ENCODE measurements around the gene ROR1.

DNA sequence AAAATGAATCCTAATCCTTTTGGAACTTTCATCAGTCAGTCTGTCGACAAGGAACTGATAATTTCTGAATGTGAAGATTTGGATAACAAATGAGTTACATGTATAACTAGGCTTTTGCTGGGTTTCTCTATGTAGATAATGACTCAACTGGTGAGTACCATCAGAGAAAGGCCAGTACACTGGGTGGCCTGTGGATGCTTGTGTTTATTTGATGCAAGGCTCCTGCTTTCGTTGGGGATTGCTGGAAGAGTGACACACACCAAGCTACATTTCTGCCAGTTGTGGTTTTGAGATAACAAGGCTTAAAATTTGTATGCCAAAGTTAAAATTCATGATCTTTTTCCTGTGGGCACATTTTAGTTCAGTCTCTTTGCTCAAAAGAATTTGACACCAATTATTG is 314.0 kb downstream of the ROR1 start:
- TF ChIP-seq CEBPB (IDR thresholded peaks at IDR 0.05; ENCODE audit: low read depth), result no peak
- TF ChIP-seq, protein P1, sequence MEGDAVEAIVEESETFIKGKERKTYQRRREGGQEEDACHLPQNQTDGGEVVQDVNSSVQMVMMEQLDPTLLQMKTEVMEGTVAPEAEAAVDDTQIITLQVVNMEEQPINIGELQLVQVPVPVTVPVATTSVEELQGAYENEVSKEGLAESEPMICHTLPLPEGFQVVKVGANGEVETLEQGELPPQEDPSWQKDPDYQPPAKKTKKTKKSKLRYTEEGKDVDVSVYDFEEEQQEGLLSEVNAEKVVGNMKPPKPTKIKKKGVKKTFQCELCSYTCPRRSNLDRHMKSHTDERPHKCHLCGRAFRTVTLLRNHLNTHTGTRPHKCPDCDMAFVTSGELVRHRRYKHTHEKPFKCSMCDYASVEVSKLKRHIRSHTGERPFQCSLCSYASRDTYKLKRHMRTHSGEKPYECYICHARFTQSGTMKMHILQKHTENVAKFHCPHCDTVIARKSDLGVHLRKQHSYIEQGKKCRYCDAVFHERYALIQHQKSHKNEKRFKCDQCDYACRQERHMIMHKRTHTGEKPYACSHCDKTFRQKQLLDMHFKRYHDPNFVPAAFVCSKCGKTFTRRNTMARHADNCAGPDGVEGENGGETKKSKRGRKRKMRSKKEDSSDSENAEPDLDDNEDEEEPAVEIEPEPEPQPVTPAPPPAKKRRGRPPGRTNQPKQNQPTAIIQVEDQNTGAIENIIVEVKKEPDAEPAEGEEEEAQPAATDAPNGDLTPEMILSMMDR (IDR thresholded peaks at IDR 0.05 in 2 of 3, conservative IDR thresholded peaks at IDR 0.05 in 1 of 3; ENCODE audit: borderline replicate concordance in 1 of 3, insufficient read depth in 1 of 3, low read depth in 2 of 3, low read length in 2 of 3), result no peak
- TF ChIP-seq EZH2phosphoT487 (IDR thresholded peaks at IDR 0.05; ENCODE audit: borderline replicate concordance), result no peak
- TF ChIP-seq, protein P2, sequence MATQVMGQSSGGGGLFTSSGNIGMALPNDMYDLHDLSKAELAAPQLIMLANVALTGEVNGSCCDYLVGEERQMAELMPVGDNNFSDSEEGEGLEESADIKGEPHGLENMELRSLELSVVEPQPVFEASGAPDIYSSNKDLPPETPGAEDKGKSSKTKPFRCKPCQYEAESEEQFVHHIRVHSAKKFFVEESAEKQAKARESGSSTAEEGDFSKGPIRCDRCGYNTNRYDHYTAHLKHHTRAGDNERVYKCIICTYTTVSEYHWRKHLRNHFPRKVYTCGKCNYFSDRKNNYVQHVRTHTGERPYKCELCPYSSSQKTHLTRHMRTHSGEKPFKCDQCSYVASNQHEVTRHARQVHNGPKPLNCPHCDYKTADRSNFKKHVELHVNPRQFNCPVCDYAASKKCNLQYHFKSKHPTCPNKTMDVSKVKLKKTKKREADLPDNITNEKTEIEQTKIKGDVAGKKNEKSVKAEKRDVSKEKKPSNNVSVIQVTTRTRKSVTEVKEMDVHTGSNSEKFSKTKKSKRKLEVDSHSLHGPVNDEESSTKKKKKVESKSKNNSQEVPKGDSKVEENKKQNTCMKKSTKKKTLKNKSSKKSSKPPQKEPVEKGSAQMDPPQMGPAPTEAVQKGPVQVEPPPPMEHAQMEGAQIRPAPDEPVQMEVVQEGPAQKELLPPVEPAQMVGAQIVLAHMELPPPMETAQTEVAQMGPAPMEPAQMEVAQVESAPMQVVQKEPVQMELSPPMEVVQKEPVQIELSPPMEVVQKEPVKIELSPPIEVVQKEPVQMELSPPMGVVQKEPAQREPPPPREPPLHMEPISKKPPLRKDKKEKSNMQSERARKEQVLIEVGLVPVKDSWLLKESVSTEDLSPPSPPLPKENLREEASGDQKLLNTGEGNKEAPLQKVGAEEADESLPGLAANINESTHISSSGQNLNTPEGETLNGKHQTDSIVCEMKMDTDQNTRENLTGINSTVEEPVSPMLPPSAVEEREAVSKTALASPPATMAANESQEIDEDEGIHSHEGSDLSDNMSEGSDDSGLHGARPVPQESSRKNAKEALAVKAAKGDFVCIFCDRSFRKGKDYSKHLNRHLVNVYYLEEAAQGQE (IDR thresholded peaks at IDR 0.05; ENCODE audit: low read depth), result no peak
- no peak for TF ChIP-seq POLR2A (IDR thresholded peaks at IDR 0.05; ENCODE audit: borderline replicate concordance, extremely low read depth, insufficient read depth, insufficient read length)
- TF ChIP-seq CBX3 (IDR thresholded peaks at IDR 0.05; ENCODE audit: low read depth), result no peak
- TF ChIP-seq TCF7L2 (IDR thresholded peaks at IDR 0.05; ENCODE audit: borderline replicate concordance, extremely low read depth, insufficient read depth, insufficient read length), result no peak
- TF ChIP-seq EZH2 (IDR thresholded peaks at IDR 0.05), result no peak
- TF ChIP-seq FOSL1 (IDR thresholded peaks at IDR 0.05; ENCODE audit: low read depth), result no peak
- TF ChIP-seq POLR2AphosphoS5 (IDR thresholded peaks at IDR 0.05; ENCODE audit: low read depth, low read length), result no peak
- no peak for TF ChIP-seq ZNF274 (IDR thresholded peaks at IDR 0.05; ENCODE audit: low read depth, low read length)
- TF ChIP-seq, protein P3, sequence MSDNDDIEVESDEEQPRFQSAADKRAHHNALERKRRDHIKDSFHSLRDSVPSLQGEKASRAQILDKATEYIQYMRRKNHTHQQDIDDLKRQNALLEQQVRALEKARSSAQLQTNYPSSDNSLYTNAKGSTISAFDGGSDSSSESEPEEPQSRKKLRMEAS (IDR thresholded peaks at IDR 0.05), result no peak

Measured in HCT116 (cell line).